GM21390 (cell line): ENCODE measurements around the gene TRIM8.
"Not testable (repeated sequence)": the region's sequence is repeated elsewhere in the genome, so short reads cannot be mapped to it uniquely, and the experiment has no call there.

Experiments
- ATAC-seq: cut with Tn5 transposase; IDR thresholded peaks from one replicate; pipeline ENCODE4 v1.9.1; 2021; ENCODE audit not compliant: unreplicated experiment

Gene TRIM8

DNA sequence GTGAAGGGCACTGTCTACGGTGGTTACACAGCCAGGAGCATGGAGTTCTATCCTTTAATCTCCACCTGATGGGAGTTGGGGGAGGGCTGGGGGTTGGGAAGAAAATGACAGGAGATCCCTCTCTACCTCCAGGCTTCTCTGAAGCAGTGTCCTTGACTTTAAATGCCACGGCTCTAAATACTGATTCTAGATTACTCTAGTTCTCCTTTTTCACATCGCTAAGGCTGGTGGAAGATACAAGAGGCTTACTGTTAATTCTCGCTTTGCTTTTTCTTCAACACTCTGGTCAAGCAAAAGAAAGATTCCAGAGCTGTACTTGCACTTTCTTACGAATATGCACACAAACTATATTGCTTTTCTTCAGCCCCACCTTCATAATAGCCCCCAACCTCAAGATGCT lies 39.5 kb downstream of the TRIM8 start:
- no peak for ATAC-seq

DNA sequence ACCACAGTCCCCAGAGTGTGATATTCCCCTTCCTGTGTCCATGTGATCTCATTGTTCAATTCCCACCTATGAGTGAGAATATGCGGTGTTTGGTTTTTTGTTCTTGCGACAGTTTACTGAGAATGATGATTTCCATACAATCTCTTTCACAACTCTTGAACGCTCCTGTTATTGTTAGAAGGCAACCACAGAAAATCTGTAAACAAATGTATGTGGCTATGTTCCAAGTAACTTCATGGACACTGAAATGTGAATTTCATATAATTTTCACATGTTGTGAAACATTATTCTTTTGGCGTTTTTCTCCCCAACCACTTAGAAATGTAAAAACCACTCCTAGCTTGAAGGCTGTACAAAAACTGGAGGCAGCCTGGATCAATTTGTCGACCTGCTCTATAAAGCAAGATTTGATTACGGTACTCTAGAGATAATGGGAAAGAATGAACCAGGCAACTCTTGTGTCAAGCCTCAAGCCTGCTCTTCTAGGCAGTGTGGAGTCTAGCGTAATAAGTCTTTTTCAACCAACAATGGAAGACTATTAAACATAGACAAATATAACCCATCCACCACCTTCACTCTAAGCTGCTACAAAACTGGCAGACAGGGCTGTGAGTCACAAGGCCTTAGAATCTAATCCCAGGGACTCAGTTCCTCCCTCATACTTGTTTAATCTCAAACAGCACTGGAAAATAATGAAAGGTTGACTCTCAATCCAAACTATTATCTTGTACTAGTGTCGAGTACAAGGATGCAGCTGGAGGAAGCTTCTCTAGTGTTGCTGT lies 47.2 kb downstream of the TRIM8 start:
- ATAC-seq: no peak

DNA sequence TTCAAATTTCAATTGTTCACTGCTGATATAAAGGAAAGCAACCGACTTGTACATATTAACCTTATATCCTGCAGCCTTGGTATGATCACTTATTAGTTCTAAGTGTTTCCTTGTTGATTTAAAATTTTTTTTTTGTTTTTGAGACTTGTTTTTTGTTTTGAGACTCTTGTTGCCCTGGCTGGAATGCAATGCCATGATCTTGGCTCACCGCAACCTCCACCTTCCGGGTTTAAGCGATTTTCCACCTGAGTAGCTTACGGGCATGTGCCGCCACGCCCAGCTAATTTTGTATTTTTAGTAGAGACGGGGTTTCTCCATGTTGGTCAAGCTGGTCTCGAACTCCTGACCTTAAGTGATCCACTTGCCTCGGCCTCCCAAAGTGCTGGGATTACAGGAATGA lies 51.1 kb downstream of the TRIM8 start:
- ATAC-seq: not testable (repeated sequence)

DNA sequence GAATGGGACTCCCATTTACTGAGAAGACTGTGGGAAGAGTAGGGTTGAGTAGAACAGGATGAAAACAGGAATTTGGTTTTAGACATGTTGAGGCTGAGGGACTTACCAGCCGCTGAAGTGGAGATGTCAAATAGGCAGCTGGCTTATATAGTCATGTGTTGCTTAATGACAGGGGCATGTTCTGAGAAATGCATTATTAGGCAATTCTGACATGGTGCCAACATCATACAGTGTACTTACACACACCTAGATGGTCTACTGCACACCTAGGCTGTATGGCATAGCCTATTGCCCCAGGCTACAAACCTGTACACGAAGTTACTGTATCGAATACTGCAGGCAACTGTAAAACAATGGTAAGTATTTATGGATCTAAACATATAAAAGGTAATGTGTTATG lies 52.5 kb downstream of the TRIM8 start:
- no peak for ATAC-seq

DNA sequence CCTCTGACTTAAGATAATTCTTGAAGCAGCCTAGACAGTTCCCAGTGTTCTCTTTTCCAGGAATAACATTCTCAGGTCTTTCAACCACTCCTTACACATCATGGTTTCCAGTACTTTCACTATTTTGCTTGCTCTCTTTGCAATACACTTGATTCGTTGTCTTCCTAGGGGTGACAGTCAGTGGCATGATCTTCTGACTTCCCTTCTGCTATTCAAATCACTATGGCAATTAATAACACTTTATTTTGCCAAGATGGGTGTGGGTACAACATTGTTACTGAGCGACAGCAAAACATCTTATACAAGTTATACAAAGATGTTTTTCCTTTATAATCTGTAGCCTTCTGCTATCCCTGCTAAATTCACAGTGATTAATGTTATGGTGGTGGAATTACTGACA lies 54.6 kb downstream of the TRIM8 start:
- no peak for ATAC-seq

DNA sequence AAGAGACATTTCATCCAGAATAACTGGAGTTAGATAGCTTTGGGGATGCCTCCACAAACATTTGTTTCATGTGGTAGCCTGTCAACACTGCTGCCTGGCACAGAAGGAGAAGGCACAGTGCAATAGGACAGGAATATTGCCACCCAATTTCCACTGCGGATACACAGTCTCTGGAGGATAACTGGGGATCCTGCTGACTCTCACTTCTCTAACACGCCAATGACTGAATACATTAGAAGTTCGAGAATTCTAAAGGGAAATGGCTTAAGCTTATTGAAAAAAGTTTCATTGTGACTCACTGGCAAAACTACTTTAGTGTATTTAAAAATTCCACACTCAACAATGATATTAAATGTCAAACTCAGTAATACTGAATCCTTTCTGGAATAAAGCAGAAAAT lies 57.0 kb downstream of the TRIM8 start:
- no peak for ATAC-seq

DNA sequence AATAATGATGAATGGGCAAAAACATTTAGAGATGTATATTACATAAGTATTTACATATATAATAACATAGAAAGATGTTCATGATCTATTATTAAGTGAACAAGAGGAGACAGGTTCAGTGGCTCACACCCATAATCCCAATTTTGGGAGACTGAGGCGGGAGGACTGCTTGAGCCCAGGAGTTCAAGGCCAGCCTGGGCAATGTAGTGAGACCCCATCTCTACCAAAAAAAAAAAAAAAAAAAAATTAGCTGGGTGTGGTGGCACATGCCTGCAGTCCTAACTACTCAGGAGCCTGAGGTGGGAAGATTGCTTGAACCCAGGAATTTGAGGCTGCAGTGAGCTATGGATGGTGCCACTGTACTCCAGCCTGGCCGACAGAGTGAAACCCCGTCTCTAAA lies 57.5 kb downstream of the TRIM8 start:
- ATAC-seq: no peak

DNA sequence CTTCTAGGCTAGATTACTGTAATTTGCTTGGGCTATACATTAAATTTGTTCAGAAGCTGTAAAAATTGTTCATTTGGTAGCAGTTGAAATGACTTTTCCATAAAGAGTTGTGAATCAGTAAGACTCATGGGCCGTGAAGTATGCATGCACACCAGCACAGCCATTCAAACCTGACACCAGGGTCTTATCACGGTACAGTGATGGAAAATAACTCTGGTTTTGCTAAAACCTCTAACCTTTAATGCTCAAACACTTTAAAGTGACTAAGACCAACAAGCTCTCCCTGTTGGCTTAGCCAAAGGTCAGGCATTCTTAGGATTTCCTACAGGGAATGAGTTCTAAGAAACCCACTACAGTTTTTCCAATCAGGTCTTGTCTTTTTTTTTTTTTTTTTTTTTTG lies 58.5 kb downstream of the TRIM8 start:
- ATAC-seq: no peak

DNA sequence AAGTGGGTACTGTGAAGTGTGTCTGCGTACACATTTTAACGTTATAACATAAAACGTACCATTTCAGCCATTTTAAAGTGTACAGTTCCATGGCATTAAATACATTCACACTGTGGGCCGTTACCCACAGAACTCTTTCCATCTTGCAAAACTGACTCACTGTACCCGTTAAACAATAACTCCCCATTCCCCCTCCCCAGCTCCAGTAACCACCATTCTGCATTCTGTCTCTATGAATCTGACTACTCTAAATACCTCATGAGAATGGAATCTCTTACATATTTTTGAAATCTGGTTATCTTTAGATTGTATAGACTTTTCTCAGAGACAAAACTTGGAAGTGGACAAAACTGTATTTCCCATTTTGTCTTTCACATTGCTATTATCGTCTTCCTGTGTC lies 60.6 kb downstream of the TRIM8 start:
- no peak for ATAC-seq

DNA sequence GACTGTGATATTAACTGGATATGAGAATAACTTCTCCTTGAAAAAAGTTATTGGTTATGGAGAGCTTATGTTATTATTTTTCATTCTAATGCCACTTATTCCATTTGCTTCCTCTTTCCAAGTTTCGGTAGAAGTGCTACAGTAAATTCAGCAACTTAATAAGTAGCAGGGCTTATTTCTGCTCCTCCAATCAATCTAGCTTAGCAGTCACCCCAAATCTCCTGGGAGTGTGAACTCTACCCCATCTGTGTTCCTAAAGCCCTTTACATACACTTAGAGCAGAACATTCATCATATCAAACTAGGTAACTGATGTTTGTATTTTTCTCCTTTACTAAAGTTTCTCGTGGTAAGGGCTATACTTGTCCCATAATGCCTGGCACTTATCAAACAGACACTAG lies 61.3 kb downstream of the TRIM8 start:
- no peak for ATAC-seq
